NCI-H2196 (cell line): Measurements from ENCODE around the gene TUSC2.
A peak's percentile ranks its signal among the peaks of the same experiment; 100 is the strongest.
"Not testable (repeated sequence)": the region's sequence is repeated elsewhere in the genome, so short reads cannot be mapped to it uniquely, and the experiment has no call there.

Experiments used
- DNase-seq: peaks from one replicate; lab custom pipeline; 2025; ENCODE audit not compliant: unreplicated experiment; lab: John Stamatoyannopoulos, UW

TUSC2 gene

GRCh38 chr3:50319894-50320625 lies 8.0 kb downstream of the TUSC2 start:
- no peak for DNase-seq

GRCh38 chr3:50319181-50319893 lies 8.7 kb downstream of the TUSC2 start:
- DNase-seq = no peak

GRCh38 chr3:50318615-50319014 lies 9.4 kb downstream of the TUSC2 start:
- DNase-seq = no peak

GRCh38 chr3:50318163-50318562 lies 9.9 kb downstream of the TUSC2 start:
- no peak for DNase-seq

GRCh38 chr3:50317300-50317699 lies 10.7 kb downstream of the TUSC2 start:
- peak; percentile 11 for DNase-seq

- peak; percentile 49 for DNase-seq
These were observed 11.3 kb downstream of the TUSC2 start for GRCh38 chr3:50316657-50317242.

GRCh38 chr3:50314816-50315215 lies 13.2 kb downstream of the TUSC2 start:
- DNase-seq = no peak

GRCh38 chr3:50314342-50314741 lies 13.7 kb downstream of the TUSC2 start:
- no peak for DNase-seq

- not testable (repeated sequence) for DNase-seq
These were observed 16.0 kb downstream of the TUSC2 start for GRCh38 chr3:50312041-50312440.

- no peak for DNase-seq
These were observed 23.4 kb downstream of the TUSC2 start for GRCh38 chr3:50304601-50305000.

- peak; percentile 5 for DNase-seq
These were observed 24.8 kb downstream of the TUSC2 start, which contains the start of gene HYAL1 for GRCh38 chr3:50303013-50303815. HYAL1 (minus strand) TSS chr3:50303574; CDS start chr3:50302956, 618 bp downstream.

GRCh38 chr3:50302095-50303012 lies 25.7 kb downstream of the TUSC2 start:
- DNase-seq = no peak

GRCh38 chr3:50300681-50301254 lies 27.3 kb downstream of the TUSC2 start:
- no peak for DNase-seq

GRCh38 chr3:50299929-50300680 lies 27.9 kb downstream of the TUSC2 start:
- no peak for DNase-seq

GRCh38 chr3:50299638-50299928 lies 28.4 kb downstream of the TUSC2 start:
- no peak for DNase-seq

- DNase-seq = peak; percentile 92
These were observed 29.0 kb downstream of the TUSC2 start, which contains the start of the genes HYAL3 and NAA80 for GRCh38 chr3:50298836-50299637. HYAL3 (minus strand) TSS chr3:50299405; CDS start chr3:50295602, 3,803 bp downstream. NAA80 (minus strand) TSS chr3:50299405; CDS start chr3:50297463, 1,942 bp downstream.

- no peak for DNase-seq
These were observed 29.9 kb downstream of the TUSC2 start for GRCh38 chr3:50297896-50298725.
